Hematopoietic multipotent progenitor cell treated with erythropoietin and hydrocortisone succinate and interleukin-3 and kit ligand, for 4 days (in vitro differentiated cells): ENCODE results near the gene FRYL.

Source experiments
- DNase-seq: peaks from one replicate; pipeline ENCODE4 v3.0.0-alpha.2; 2015

FRYL gene

DNA sequence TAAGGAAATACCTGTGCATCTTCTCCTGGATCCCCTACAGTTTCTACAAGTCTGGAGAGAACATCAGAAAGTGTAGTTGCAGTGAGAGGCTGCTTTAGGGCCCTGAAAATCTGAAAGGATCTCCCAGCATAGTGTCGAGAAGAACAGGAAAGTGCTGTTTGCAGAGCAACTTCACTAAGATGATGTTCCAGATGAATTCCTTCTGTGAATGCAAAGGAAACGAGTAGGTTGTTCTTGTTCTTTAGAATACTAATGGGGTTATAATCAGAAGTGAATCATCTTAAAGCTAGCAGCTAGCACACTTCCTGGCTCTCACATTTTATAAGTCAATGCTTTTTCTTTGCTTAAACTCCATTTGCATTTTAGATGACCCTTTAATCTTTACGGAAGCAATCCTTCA, 236.3 kb downstream of the FRYL start:
- no peak for DNase-seq

DNA sequence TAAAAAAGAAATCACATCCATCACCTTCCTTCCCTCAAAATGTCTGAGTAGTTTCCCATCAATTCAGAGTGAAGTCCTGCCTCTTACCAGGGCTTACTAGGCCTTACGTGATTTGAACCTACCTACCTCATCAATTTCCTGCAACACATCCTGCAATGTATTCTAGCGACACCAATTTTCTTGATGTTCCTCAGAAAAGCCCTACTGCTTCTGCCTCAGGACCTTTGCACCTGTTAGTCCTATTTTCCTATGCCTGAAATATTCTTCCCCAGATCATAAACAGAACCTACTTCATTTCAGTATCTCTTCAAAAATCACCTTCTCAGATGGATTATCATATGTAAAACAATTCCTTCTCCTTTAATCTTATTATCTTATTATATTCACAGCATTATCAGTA, 237.2 kb downstream of the FRYL start:
- no peak for DNase-seq

GRCh38 chr4:48539597-48539996, 240.5 kb downstream of the FRYL start:
- DNase-seq = no peak

DNA sequence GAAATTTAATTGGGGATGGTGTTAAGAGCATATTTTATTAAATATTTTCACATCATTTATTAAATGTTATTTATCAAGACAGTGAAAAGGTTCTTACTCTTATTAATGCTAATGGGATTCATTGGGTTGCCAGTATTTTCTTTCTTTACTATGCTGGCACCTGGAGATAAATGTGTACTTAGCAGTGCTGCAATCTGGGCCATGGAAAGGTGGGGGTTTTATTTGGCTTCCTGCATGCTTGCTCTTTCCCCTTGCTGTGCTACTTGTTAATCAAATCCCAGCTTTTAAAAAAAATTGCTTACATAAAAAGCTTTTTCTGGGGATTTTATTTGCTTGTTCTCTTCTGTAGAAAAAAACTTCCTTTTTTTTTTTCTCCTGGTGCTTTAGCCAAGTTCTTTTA, 241.7 kb downstream of the FRYL start:
- no peak for DNase-seq

- peak; percentile 36 for DNase-seq
Measured at GRCh38 chr4:48526406-48526805, 253.7 kb downstream of the FRYL start.

DNA sequence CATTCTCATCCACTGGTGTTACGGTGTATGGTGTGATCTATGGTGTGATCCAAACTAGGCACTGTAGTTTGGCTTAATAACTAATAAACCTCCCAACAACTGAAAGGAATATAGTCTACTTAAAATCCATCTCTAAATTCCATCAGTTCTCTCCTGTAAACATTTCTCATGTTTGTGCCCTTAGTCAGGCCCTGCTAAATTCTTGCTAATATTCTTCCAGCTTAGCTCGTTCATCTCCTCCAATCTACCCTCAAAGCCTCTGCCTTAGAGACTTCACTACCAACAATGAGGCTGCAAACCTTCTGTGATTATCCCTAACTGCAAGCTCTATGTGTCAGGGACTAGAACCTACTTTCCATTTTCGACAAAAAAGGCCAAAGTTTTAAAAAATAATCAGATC, 261.9 kb downstream of the FRYL start:
- no peak for DNase-seq

DNA sequence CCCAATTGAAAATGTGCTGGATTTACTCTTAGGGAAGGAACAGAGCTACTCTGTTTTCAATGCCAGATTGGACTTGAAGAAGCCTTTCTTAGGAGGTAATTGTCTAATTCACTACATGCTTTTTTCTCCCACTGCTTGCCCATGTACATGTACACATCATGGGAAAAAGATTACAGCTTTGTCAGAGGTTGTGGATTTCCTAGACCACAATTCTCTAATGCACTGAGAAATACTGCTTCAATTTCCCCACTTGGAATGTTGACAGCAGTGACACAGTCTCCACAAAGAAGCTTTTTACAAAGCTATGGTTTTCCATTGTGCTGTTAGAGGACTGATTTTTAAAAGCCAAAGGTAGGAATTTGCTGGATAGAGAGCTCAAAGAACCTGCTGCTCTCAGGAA, 270.5 kb downstream of the FRYL start:
- DNase-seq = no peak

DNA sequence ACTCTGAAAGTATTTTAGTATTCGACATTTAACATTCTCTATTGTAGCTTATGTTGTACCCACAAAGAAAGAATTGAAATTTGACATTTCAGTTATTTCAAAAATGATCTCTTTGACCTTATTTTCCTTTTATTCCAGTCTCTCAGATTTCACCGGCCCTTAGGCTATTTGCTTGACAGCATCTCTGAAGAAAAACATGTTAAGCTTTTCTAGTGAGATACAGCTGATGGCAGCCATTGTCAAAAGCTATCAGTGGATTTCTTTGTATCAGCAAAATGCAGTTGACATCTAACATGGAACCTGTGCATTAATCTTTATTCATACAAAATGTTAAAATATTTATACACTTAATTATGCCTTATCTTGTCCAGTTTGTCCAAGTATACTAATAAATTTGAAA, 273.4 kb downstream of the FRYL start:
- DNase-seq = no peak

- DNase-seq = peak; percentile 54
Measured at GRCh38 chr4:48504352-48504751, 275.7 kb downstream of the FRYL start.

- no peak for DNase-seq
Measured at GRCh38 chr4:48504026-48504330, 276.1 kb downstream of the FRYL start.

GRCh38 chr4:48503233-48504025, 276.6 kb downstream of the FRYL start:
- DNase-seq = no peak

GRCh38 chr4:48499551-48500066, 280.5 kb downstream of the FRYL start:
- DNase-seq = no peak

DNA sequence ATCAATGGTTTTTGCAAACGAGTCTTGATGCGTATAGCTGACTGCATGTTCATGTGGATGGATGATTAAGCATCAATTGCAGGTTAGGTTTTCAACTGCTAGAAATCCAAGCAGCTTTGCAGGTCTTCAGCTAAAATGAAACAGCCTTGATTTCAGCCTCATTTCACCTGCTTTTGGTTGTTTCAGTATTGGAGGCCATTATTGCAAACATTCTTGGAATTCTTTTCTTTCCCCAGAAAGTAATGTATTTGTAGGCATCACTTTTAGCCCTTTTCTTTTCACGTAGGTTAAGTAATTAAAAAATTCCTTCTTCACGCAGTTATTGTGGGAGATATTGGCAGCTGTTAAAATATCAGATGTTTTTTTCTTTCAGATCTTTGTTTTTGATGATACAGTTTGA, 281.2 kb downstream of the FRYL start:
- DNase-seq = no peak

GRCh38 chr4:48495941-48496340, 284.1 kb downstream of the FRYL start:
- peak; percentile 57 for DNase-seq

DNA sequence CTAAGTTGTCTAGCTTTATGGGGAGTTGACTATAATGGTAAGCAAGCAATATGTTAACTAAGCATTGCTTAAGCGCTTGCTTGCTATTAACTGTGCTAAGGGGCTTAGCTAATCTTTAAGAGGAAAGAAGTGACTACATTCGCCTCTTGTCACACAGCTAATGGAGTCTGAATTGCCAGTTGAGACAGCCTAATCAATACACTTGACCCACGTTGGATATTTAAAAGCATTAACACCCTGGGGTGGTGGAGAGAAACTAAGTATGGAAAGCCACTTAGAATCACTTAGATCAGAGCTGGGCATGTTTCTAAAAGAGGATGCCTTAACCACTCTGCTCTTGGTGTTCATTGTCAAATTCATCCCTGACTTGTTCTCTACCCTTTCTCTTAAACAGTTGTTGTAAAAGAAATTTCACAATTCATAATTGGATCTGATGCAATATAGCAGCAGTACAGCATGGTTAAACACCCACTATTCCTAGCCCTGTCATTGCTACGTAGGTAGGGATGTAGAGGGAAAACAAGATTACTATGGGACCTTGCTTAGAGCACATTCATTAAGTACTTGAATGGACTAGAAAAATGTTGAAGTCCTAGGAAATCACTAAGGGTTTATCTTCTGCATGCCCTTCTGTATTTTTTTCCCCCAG, 286.5 kb downstream of the FRYL start:
- DNase-seq = no peak

DNA sequence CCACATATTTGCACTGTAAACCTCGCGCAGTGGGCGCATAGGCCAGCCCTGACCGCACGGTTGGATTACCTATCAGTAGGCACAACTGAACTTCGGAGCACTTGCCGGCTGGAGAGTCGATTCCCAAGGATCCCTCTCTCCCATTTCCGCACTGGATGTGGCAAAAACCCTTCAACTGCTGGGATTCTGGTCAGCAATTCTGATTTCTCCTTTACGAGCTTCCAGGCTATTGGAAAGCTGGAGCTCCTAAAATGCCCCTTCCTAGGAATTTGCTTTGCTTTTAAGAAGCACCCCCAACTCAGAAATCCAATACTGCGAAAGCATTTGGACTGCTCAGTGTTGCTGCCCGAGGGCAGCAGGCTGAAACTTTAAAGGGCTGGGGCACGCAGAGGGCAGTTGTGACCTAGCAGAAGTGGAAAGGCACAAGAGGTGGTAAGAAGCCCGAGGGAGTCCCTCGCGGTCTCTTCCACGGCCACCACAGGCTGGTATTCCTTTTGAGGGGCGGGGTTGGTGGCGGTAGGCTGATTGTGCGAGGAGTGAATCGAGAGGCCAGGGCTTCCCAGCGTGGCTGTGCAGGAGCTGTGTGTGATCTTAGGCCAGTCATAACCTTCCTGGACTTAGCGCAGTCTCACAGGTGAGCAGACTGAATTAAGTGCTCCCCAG, 288.4 kb downstream of the FRYL start:
- DNase-seq = peak; percentile 23

- peak; percentile 58 for DNase-seq
Measured at GRCh38 chr4:48490680-48491513, 289.2 kb downstream of the FRYL start.

DNA sequence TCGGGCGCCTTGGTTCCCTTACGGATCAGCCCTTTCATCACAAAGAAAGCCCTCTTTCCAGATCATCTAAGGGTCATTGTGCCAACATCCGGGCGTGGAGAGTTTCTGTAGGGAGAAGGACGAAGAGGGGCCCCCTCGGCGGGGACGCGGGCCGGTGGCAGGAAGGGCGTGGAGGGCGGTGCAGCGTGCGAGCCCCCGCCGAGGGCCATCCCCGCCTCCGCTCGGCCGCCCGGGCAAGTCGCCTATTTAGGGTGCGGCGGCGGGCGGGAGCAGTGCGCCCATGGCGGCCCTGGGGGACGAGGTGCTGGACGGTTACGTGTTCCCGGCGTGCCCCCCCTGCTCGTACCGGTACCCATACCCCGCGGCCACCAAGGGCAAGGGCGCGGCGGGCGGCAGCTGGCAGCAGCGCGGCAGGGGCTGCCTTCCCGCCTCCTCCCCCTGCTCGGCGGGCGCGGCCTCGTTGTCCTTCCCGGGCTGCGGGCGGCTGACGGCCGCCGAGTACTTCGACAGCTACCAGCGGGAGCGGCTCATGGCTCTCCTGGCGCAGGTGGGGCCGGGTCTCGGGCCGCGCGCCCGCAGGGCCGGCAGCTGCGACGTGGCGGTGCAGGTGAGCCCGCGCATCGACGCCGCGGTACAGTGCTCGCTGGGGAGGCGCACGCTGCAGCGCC, 289.9 kb downstream of the FRYL start, which contains the start of gene ZAR1:
Gene ZAR1, plus strand, starts transcription at position 241 of the 668 bp plus-strand sequence. Its CDS starts 40 bp downstream, at position 281.
- DNase-seq = peak; percentile 53

DNA sequence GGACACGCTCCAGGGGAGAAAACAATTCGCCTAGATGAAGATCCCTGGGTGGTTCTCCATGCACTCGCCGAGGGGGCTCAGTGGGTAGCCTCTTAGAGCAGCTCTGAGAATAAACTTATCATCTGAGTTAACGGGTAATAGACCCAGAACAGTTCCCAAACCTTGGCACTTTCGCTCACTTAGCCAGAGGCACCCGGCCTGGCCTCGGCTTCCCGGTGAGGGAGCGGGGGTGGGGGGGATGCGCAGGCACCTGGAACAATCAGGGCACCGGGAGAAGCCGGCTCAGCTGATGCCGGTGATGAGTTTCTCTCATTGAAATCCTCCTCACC, 290.4 kb downstream of the FRYL start:
- DNase-seq = no peak

DNA sequence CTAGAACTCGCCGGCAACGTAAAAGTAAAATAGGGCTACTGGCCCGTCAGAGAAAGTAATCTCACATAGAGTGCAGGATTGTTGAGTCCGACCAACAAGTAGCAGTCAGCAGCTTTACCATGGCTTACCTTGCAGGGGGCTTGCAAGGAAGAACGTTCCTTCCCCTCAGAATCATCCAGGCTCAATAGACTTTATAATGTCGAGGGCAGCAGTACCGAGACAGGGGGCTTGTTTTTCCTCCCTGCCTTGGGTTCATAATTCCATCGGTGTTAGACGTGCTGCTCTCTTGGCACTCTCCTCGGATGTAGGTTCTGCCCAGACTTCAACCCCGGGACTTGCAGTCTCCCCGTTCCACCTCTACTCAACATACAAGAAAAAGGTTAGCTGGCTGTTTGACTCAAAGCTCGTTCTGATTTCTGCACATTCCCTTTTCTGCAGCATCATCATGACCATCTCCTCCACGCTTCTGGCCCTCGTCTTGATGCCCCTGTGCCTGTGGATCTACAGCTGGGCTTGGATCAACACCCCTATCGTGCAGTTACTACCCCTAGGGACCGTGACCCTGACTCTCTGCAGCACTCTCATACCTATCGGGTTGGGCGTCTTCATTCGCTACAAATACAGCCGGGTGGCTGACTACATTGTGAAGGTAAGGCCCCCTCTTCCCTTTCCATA, 295.4 kb downstream of the FRYL start:
- peak; percentile 29 for DNase-seq

DNA sequence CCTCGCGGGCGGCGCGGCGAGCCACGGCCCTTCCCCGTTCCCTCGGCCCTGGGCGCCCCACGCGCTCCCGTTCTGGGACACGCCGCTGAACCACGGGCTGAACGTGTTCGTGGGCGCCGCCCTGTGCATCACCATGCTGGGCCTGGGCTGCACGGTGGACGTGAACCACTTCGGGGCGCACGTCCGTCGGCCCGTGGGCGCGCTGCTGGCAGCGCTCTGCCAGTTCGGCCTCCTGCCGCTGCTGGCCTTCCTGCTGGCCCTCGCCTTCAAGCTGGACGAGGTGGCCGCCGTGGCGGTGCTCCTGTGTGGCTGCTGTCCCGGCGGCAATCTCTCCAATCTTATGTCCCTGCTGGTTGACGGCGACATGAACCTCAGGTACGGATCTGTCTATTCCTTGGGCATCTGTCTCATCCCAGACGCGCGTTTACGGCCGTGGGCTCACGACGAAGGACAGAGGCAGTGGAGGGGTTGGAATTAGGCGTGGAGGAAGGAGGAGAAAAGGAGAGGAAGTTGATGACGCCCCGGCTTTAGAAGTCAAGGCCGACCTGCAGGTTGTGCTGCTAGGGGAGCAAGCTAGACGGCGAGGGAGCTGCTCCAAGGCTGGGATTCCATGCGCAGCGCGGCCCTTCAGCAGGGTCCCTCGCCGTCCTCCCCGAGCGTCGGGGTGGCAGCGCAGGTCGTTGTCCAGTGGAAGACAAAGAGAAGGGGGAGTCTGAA, 296.1 kb downstream of the FRYL start:
- DNase-seq = peak; percentile 63
